GDM1 (cell line): ENCODE data around the gene PPP1R1B.

Experiments
- DNase-seq: peaks from one replicate; lab custom pipeline; 2025; lab: John Stamatoyannopoulos, UW

Gene PPP1R1B

GRCh38 chr17:39683295-39683939, 56.7 kb downstream of the PPP1R1B start:
- DNase-seq = no peak

- DNase-seq = no peak
Measured at GRCh38 chr17:39684369-39685192, 57.8 kb downstream of the PPP1R1B start.
